ENCODE measurements around the gene KLHL22. TPM values are rescaled to one million over a fixed set of nuclear protein-coding genes. Genes with fewer than 3 reads are reported as not detected.

KLHL22 gene
- total and polyA plus RNA-seq, 2 of the 4 experiments (the other 2 are of a cell fraction), result 27.1 to 30.1 TPM

- H3K36me3 ChIP-seq (ENCODE audit: control insufficient read depth, insufficient read depth, low read length), result peaks cover 22% of the 10 kb centered on the region
- H4K5ac ChIP-seq (ENCODE audit: low read depth, low read length), result no peak overlapping the region
- no peaks in the 10 kb centered on the region for H3K4me1 ChIP-seq (ENCODE audit: control insufficient read depth, insufficient read depth, low read length)
- no peak overlapping the region for H2AK5ac ChIP-seq (ENCODE audit: low read depth, low read length)
- no peak for ATAC-seq (ENCODE audit: low read depth)
- no peak overlapping the region for H3K14ac ChIP-seq (replicated peaks; ENCODE audit: low read depth, low read length)
- H2AFZ ChIP-seq (replicated peaks; ENCODE audit: low read length, poor library complexity), result no peak overlapping the region
- H3K4me3 ChIP-seq (ENCODE audit: insufficient read depth, low read depth, low read length), result no peak overlapping the region
- no peak for TF ChIP-seq FOS (IDR thresholded peaks at IDR 0.05; ENCODE audit: low read depth, low read length)
- TF ChIP-seq RAD21 (IDR thresholded peaks at IDR 0.05; ENCODE audit: low read length), result no peak
- no peak for TF ChIP-seq MXI1 (IDR thresholded peaks at IDR 0.05; ENCODE audit: borderline replicate concordance, low read depth, low read length)
- TF ChIP-seq POLR2A (IDR thresholded peaks at IDR 0.05; ENCODE audit: low read depth, low read length), result no peak
- TF ChIP-seq ELK1 (IDR thresholded peaks at IDR 0.05; ENCODE audit: borderline replicate concordance, low read depth, low read length), result no peak
- TF ChIP-seq MAZ (IDR thresholded peaks at IDR 0.05; ENCODE audit: borderline replicate concordance, low read depth, low read length), result no peak
- no peak for TF ChIP-seq NFE2L2 (IDR thresholded peaks at IDR 0.05; ENCODE audit: low read depth, low read length)
- no peak for TF ChIP-seq MAFK (IDR thresholded peaks at IDR 0.05; ENCODE audit: low read depth, low read length)
- TF ChIP-seq SMC3 (IDR thresholded peaks at IDR 0.05; ENCODE audit: low read depth, low read length), result no peak
- no peak for TF ChIP-seq CEBPB (IDR thresholded peaks at IDR 0.05; ENCODE audit: low read depth, low read length)
- dilution Hi-C loops (cut with HindIII; ENCODE audit: low sequenced_read_pairs, unreplicated experiment), result no loop called here
- CTCF ChIA-PET, result no interaction called here
- H3K79me1 ChIP-seq (ENCODE audit: low read depth in 1 of 2, low read length in 2 of 2), result peaks cover 0 to 6% of the 10 kb centered on the region in 2 experiments; a peak in 2 of 4 replicates
- no peaks in the 10 kb centered on the region for H3K9me3 ChIP-seq (ENCODE audit: control insufficient read depth, insufficient read depth, low read length)
- no peak overlapping the region for H2AK9ac ChIP-seq (replicated peaks; ENCODE audit: low read depth, low read length, poor library complexity)
- H2BK20ac ChIP-seq (ENCODE audit: low read depth, low read length), result no peak overlapping the region
- H3K4ac ChIP-seq (ENCODE audit: low read depth, low read length), result no peak overlapping the region
- H2BK15ac ChIP-seq (ENCODE audit: low read depth, low read length), result no peak overlapping the region
- no peak overlapping the region for H3K27ac ChIP-seq (ENCODE audit: insufficient read depth, low read length)
- in situ Hi-C loops (cut with MboI; ENCODE audit: low sequenced_read_pairs), result loop anchor here (10.0 kb wide), 2 partner anchors 56 to 296 kb away; partner anchors contain the start of genes CCDC188 and ZNF74
- 0 out of 2 replicates have a peak, but pooled peaks cover 4% of the 10 kb centered on the region for H4K20me1 ChIP-seq (ENCODE audit: insufficient read depth, low read length)
- H3K23ac ChIP-seq (ENCODE audit: low read depth, low read length), result no peak overlapping the region
- no peak overlapping the region for H2BK5ac ChIP-seq (ENCODE audit: low read depth, low read length, poor library complexity, severe bottlenecking)
- BruUV-seq (replicated peaks), result no TSS peak
- H2BK120ac ChIP-seq (ENCODE audit: low read depth, low read length), result no peak overlapping the region
- WGBS, 2 experiments (ENCODE audit: extremely low coverage in 2 of 2, insufficient read length in 1 of 2), result 100% methylated on average over 1 of the region's 1 CpG; no CpG with 5 or more reads in 1 of the 2 experiments
- H3K9ac ChIP-seq (ENCODE audit: low read depth, low read length), result no peak overlapping the region
- no peaks in the 10 kb centered on the region; the same call in 1 of the 2 replicates for H3K9me1 ChIP-seq (ENCODE audit: insufficient read depth, low read length)
- no peak overlapping the region for H3K56ac ChIP-seq (ENCODE audit: extremely low read depth, insufficient read depth, low read length)
- intact Hi-C loops (cut with micrococcal nuclease), result no loop called here
- no peak for DNase-seq
- H4K8ac ChIP-seq (ENCODE audit: low read depth in 2 of 2, low read length in 2 of 2), result no peak overlapping the region
- no peak overlapping the region for H3K18ac ChIP-seq (ENCODE audit: low read depth, low read length)
- H4K91ac ChIP-seq (ENCODE audit: insufficient read depth, low read depth, low read length), result no peak overlapping the region
- H3K27me3 ChIP-seq (ENCODE audit: control insufficient read depth, insufficient read depth, low read length), result no peaks in the 10 kb centered on the region
- no peak overlapping the region for H3K4me2 ChIP-seq (ENCODE audit: low read depth, low read length)
- POLR2A ChIA-PET (ENCODE audit: unreplicated experiment), result no interaction called here
Observed at GRCh38 chr22:20450551-20450906, 45.1 kb downstream of the KLHL22 start.

Data from IMR-90 (cell line).